ENCODE measurements around the gene MAML3. TPM values are rescaled to one million over a fixed set of nuclear protein-coding genes. Genes with fewer than 3 reads are reported as not detected.

Gene MAML3
- total RNA-seq, 4 donors from 2014 or later, result 21.2 to 28.4 (median 22.1) TPM

GRCh38 chr4:140150636-140150885, 3.4 kb downstream of the MAML3 start:
- TF ChIP-seq CTCF (IDR thresholded peaks at IDR 0.05), result no peak
- no peak for TF ChIP-seq POLR2A (IDR thresholded peaks at IDR 0.05)
- WGBS, 2 donors, result 0 to 2% methylated on average over 13 of the region's 13 CpGs
- intact Hi-C loops (cut with DNase I; ENCODE audit: low total_unique reads), result loop anchor here (5.0 to 10.0 kb wide), 2 partner anchors 94 to 418 kb away; no protein-coding TSS in a partner anchor
- DNase-seq (ENCODE audit: low spot score in 2 of 2), result peak; percentile 90 to 96
- peak overlapping the region; percentile 77 for H3K4me3 ChIP-seq (ENCODE audit: low read depth, poor library complexity, severe bottlenecking)

DNA sequence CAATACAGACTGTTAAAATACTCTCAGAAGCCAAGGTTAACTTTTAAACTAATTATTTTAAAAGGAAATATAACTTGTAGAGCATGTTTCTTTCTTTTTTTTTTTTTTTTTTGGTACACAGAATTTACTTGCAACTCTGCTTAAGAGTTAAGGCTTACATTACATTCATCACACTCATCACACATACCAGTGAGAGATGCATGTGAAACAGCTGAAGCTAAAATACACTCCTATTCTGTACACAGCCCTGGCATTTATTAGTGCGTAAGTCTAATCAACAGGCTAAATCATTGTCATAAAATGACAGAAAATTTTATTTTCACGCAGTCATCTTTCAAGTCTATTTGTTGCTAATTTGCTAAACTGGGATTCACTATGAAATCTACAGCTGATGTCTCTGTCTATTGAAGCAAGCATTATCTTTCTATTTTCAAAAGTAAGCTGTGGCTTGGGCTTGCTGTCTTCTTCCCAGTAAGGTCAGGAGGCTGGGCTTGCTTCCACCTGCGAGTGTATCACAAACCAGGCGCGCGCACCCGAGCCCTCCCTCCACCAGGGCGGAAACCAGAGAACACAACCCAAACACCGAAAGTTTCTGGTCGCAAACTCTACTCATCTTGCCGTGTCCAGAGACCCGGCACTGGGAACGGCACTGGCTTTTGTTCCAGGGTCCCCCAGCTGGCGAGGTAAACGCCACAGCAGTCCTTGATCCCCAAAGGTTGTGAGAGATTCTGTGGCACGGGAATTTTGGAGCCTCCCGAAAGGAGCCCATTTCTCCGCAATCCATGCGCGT, 3.9 kb downstream of the MAML3 start:
- WGBS, 2 donors, result 1 to 2% methylated on average over 20 of the region's 20 CpGs

GRCh38 chr4:140144050-140144449, 9.9 kb downstream of the MAML3 start:
- no peak for DNase-seq (ENCODE audit: low spot score in 2 of 2)
- TF ChIP-seq CTCF (IDR thresholded peaks at IDR 0.05) (no peak), POLR2A (IDR thresholded peaks at IDR 0.05) (no peak)
- no peak overlapping the region for H3K4me3 ChIP-seq (ENCODE audit: low read depth, poor library complexity, severe bottlenecking)
- intact Hi-C loops (cut with DNase I; ENCODE audit: low total_unique reads), result no loop called here
- whole genome bisulfite sequencing, 2 donors, result 93 to 99% methylated on average over 5 of the region's 5 CpGs

More for the DNA sequence above, 3.9 kb downstream of the MAML3 start:
- DNase-seq (ENCODE audit: low spot score in 2 of 2), result peak; percentile 77 to 97
- TF ChIP-seq POLR2A (IDR thresholded peaks at IDR 0.05) (no peak), CTCF (IDR thresholded peaks at IDR 0.05) (no peak)
- intact Hi-C loops (cut with DNase I; ENCODE audit: low total_unique reads), result loop anchor here (5.0 to 10.0 kb wide), 2 partner anchors 95 to 418 kb away; no protein-coding TSS in a partner anchor
- peak overlapping the region; percentile 77 for H3K4me3 ChIP-seq (ENCODE audit: low read depth, poor library complexity, severe bottlenecking)

DNA sequence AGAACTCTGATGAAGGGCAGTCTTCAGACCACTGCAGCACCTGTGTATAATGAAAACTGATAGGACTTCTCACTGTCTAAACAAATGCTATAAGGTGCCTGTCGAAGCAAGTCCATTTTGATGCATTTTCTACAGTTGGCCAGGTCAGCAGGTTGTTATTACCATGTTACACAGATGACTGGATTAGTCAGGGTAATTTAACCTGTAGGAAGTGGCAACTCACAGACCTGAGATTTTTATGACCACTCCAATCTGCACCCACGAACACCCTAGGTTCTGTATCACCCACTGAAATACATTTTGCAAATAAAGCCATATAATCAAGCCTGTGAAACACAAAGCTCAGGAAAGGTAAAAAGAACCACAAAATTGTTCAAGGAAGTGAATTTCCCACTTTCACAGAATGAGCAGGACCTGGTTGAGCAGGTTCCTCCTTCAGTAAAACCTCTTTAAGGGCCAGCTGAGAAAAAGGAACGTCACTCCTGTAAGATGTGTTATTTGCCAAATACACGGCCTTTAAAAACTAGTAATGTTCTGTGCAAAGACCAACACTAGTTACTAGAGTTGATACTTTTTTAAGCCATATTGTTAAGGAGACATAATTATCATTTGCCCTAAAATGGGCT, 12.7 kb downstream of the MAML3 start:
- TF ChIP-seq CTCF (IDR thresholded peaks at IDR 0.05), result no peak
- no peak for TF ChIP-seq POLR2A (IDR thresholded peaks at IDR 0.05)
- no peak overlapping the region for H3K4me3 ChIP-seq (ENCODE audit: low read depth, poor library complexity, severe bottlenecking)
- DNase-seq (ENCODE audit: low spot score in 2 of 2), result no peak
- 46 to 47% methylated on average over 4 of the region's 4 CpGs for WGBS, 2 donors
- intact Hi-C loops (cut with DNase I; ENCODE audit: low total_unique reads), result no loop called here

- TF ChIP-seq CTCF (IDR thresholded peaks at IDR 0.05) (no peak), POLR2A (IDR thresholded peaks at IDR 0.05) (no peak)
- DNase-seq (ENCODE audit: low spot score in 2 of 2), result no peak
- WGBS, 2 donors, result 89 to 93% methylated on average over 3 of the region's 3 CpGs
- no peak overlapping the region for H3K4me3 ChIP-seq (ENCODE audit: low read depth, poor library complexity, severe bottlenecking)
- intact Hi-C loops (cut with DNase I; ENCODE audit: low total_unique reads), result no loop called here
Measured at GRCh38 chr4:140140566-140140965, 13.4 kb downstream of the MAML3 start.

Measured in lower leg skin (tissue), 4 donors.